Measurements from ENCODE around the gene FSTL3.

DNA sequence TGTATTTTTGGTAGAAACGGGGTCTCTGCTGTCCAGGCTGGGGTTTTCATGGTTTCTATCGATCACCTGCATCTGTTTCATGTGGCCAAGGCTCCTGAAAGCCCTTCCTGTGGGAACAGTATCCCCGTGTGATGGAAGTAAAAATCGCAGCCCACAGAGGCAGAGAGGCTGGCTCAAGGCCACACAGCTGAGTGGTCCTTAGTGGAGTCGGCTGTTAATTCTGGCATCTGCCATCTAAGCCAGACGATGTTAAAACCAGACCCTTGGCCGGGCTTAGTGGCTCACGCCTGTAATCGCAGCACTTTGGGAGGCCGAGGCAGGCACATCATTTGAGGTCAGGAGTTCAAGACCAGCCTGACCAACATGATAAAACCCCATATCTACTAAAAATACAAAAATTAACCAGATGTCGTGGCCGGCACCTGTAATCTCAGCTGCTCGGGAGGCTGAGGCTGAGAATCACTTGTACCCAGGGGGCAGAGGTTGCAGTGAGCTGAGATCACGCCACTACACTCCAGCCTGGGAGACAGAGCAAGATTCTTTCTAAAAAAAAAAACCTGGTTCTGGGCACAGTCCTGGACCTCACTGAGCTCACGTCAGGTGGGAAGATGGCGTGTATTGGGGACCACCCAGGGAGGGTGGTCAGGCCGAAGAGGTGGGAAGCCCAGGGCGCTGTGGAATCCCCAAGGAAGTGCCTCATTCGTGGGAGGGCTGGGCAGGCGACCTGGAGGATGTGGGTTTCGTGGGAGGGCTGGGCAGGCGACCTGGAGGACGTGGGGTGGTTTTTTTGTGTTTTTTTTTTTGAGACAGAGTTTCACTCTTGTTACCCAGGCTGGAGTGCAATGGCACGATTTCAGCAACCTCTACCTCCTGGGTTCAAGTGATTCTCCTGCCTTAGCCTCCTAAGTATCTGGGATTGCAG, 56.2 kb downstream of the FSTL3 start:
- TF ChIP-seq NFRKB (IDR thresholded peaks at IDR 0.05) (no peak), FOXM1 (IDR thresholded peaks at IDR 0.05; ENCODE audit: borderline replicate concordance) (no peak), SP1 (IDR thresholded peaks at IDR 0.05) (no peak), SUZ12 (IDR thresholded peaks at IDR 0.05) (no peak), L3MBTL2 (conservative IDR thresholded peaks at IDR 0.05) (no peak), LEF1 (IDR thresholded peaks at IDR 0.05; ENCODE audit: borderline replicate concordance) (no peak), TARDBP (IDR thresholded peaks at IDR 0.05) (no peak), HDGF (IDR thresholded peaks at IDR 0.05; ENCODE audit: borderline replicate concordance) (no peak), BHLHE40 (IDR thresholded peaks at IDR 0.05; ENCODE audit: borderline replicate concordance) (no peak), ARNT (IDR thresholded peaks at IDR 0.05) (no peak), ELF4 (IDR thresholded peaks at IDR 0.05) (no peak), FOXK2 (IDR thresholded peaks at IDR 0.05) (no peak)
- TF ChIP-seq, protein P1, sequence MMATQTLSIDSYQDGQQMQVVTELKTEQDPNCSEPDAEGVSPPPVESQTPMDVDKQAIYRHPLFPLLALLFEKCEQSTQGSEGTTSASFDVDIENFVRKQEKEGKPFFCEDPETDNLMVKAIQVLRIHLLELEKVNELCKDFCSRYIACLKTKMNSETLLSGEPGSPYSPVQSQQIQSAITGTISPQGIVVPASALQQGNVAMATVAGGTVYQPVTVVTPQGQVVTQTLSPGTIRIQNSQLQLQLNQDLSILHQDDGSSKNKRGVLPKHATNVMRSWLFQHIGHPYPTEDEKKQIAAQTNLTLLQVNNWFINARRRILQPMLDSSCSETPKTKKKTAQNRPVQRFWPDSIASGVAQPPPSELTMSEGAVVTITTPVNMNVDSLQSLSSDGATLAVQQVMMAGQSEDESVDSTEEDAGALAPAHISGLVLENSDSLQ (IDR thresholded peaks at IDR 0.05): no peak

All from HEK293T (cell line).